Liver (tissue), 9 donors: ENCODE results near the gene GLIS1. TPM values are rescaled to one million over a fixed set of nuclear protein-coding genes. Genes with fewer than 3 reads are reported as not detected.

Source experiments
- DNase-seq: peaks from one replicate; pipeline ENCODE4 v3.0.0-alpha.2; 2017; ENCODE audit warnings: low spot score
- H3K27ac ChIP-seq, 2 donors: one replicate each; pipeline ENCODE4 v1.7.0; 2013; ENCODE audit warnings: inconsistent platforms in 2 of 2, low read length in 2 of 2, control low read depth in 1 of 2, low read depth in 1 of 2, mild to moderate bottlenecking in 1 of 2
- H3K27me3 ChIP-seq, 4 donors: one replicate each; pipeline versions ENCODE4 v1.6.1 to v1.7.0; 2013; ENCODE audit warnings: low read length in 3 of 4, inconsistent platforms in 1 of 4, mild to moderate bottlenecking in 1 of 4, moderate library complexity in 1 of 4; ENCODE audit not compliant: control insufficient read depth in 4 of 4, insufficient read depth in 4 of 4
- H3K36me3 ChIP-seq, 4 donors: one replicate each; pipeline versions ENCODE4 v1.6.1 to v1.7.0; 2013; ENCODE audit warnings: low read length in 3 of 4, mild to moderate bottlenecking in 3 of 4, low read depth in 1 of 4, moderate library complexity in 1 of 4; ENCODE audit not compliant: control insufficient read depth in 4 of 4, insufficient read depth in 3 of 4
- H3K4me1 ChIP-seq, 4 donors: one replicate each; pipeline versions ENCODE4 v1.6.1 to v1.7.0; 2013; ENCODE audit warnings: low read length in 3 of 4, mild to moderate bottlenecking in 3 of 4, moderate library complexity in 1 of 4; ENCODE audit not compliant: control insufficient read depth in 4 of 4, insufficient read depth in 4 of 4
- H3K4me3 ChIP-seq, 3 donors: one replicate each; pipeline versions ENCODE4 v1.6.1 to v1.7.0; 2013; ENCODE audit warnings: low read length in 3 of 3, control low read depth in 1 of 3, low read depth in 1 of 3, mild to moderate bottlenecking in 1 of 3
- H3K9ac ChIP-seq, 2 donors: one replicate each; pipeline ENCODE4 v1.7.0; 2013; ENCODE audit warnings: low read length in 2 of 2, mild to moderate bottlenecking in 2 of 2, moderate library complexity in 2 of 2, control low read depth in 1 of 2, low read depth in 1 of 2
- H3K9me3 ChIP-seq, 4 donors: one replicate each; pipeline versions ENCODE4 v1.6.1 to v1.7.0; 2013; ENCODE audit warnings: low read length in 3 of 4; ENCODE audit not compliant: control insufficient read depth in 4 of 4
- EGR1 ChIP-seq, 2 donors: IDR thresholded peaks; 2 replicates each; pipeline ENCODE4 v1.6.1; 2016 to 2018; ENCODE audit warnings: antibody characterized with exemption in 2 of 2, low read depth in 2 of 2
- FOXA1 ChIP-seq: IDR thresholded peaks from 2 replicates; pipeline ENCODE4 v1.6.1; 2016; ENCODE audit warnings: antibody characterized with exemption
- FOXA2 ChIP-seq: IDR thresholded peaks from 2 replicates; pipeline ENCODE4 v1.6.1; 2016; ENCODE audit warnings: antibody characterized with exemption
- GABPA ChIP-seq, 2 donors: IDR thresholded peaks in 1 of 2; conservative IDR thresholded peaks in 1 of 2; 2 replicates each; pipeline ENCODE4 v1.6.1; 2016; ENCODE audit warnings: antibody characterized with exemption in 2 of 2, mild to moderate bottlenecking in 1 of 2, moderate library complexity in 1 of 2
- HNF4A ChIP-seq, 2 donors: conservative IDR thresholded peaks; 2 replicates each; pipeline ENCODE4 v1.6.1; 2016; ENCODE audit warnings: antibody characterized with exemption in 2 of 2, mild to moderate bottlenecking in 2 of 2
- REST ChIP-seq: IDR thresholded peaks from 2 replicates; pipeline ENCODE4 v1.6.1; 2016; ENCODE audit warnings: antibody characterized with exemption, mild to moderate bottlenecking
- RXRA ChIP-seq, 2 donors: IDR thresholded peaks; 2 replicates each; pipeline ENCODE4 v1.6.1; 2017 to 2018; ENCODE audit warnings: antibody characterized with exemption in 2 of 2, mild to moderate bottlenecking in 1 of 2
- SP1 ChIP-seq: IDR thresholded peaks from 2 replicates; pipeline ENCODE4 v1.6.1; 2018; ENCODE audit warnings: antibody characterized with exemption, mild to moderate bottlenecking
- TAF1 ChIP-seq: conservative IDR thresholded peaks from 2 replicates; pipeline ENCODE4 v1.6.1; 2016; ENCODE audit warnings: antibody characterized with exemption, mild to moderate bottlenecking
- YY1 ChIP-seq: IDR thresholded peaks from 2 replicates; pipeline ENCODE4 v1.6.1; 2016; ENCODE audit warnings: antibody characterized with exemption, mild to moderate bottlenecking
- ZBTB33 ChIP-seq: IDR thresholded peaks from 2 replicates; pipeline ENCODE4 v1.6.1; 2016; ENCODE audit warnings: antibody characterized with exemption
- WGBS: extraction: QIAGEN DNeasy Blood & Tissue Kit; methylation state at CpG from one replicate; pipeline ENCODE4 v1.1.7; 2013; 5-methylcytosine and 5-hydroxymethylcytosine counted together
- polyA plus RNA-seq, 2 donors: library from polyadenylated mRNA; stranded (reverse) in 1 of 2; unstranded in 1 of 2; fragments of 200-250 nt in 1 of 2; fragments of >200 nt in 1 of 2; fragmentation: Nextera tagmentation in 1 of 2; extraction: Ambion mirVana in 1 of 2; gene quantifications; one replicate each; pipeline versions ENCODE4 v1.2.1 to v1.2.3, GENCODE V29; 2013 to 2015
- total RNA-seq, 2 donors: library from RNA; depleted of rRNA; stranded (reverse); fragments of >200 nt; gene quantifications; one replicate each; pipeline ENCODE4 v1.2.3, GENCODE V29; 2014
- donor health status: healthy.
- donor health status: healthy.
- donor health status: healthy.
- donor health status: healthy.
- donor health status: healthy.

The GLIS1 gene
- total and polyA plus RNA-seq, 4 donors: under 0.01 to 0.05 TPM; not detected in 2

- no peaks in the 10 kb centered on the region for H3K36me3 ChIP-seq
- no peak overlapping the region for H3K9ac ChIP-seq
- TF ChIP-seq HNF4A (conservative IDR thresholded peaks at IDR 0.05) (no peak), TAF1 (no peak), EGR1 (IDR thresholded peaks at IDR 0.05; ENCODE audit: low read depth in 2 of 2) (no peak)
- no peaks in the 10 kb centered on the region for H3K4me1 ChIP-seq
- 95% methylated on average over 14 of the region's 14 CpGs for WGBS
- no peak overlapping the region for H3K4me3 ChIP-seq
- DNase-seq: no peak
- H3K27me3 ChIP-seq: no peaks in the 10 kb centered on the region
- H3K9me3 ChIP-seq: no peaks in the 10 kb centered on the region
- H3K27ac ChIP-seq: no peak overlapping the region
Observed at GRCh38 chr1:53540604-53541262, 198.2 kb downstream of the GLIS1 start.

- Histone ChIP-seq H3K9ac (no peak overlapping the region), H3K36me3 (no peaks in the 10 kb centered on the region), H3K27me3 (no peaks in the 10 kb centered on the region), H3K27ac (no peak overlapping the region), H3K4me1 (no peaks in the 10 kb centered on the region), H3K9me3 (no peaks in the 10 kb centered on the region), H3K4me3 (no peak overlapping the region)
- 93% methylated on average over 22 of the region's 22 CpGs for WGBS
- DNase-seq: no peak
- TF ChIP-seq FOXA1 (no peak), HNF4A (conservative IDR thresholded peaks at IDR 0.05) (no peak), RXRA (IDR thresholded peaks at IDR 0.05) (no peak), GABPA (IDR thresholded peaks at IDR 0.05 in 1 of 2, conservative IDR thresholded peaks at IDR 0.05 in 1 of 2) (no peak), EGR1 (IDR thresholded peaks at IDR 0.05; ENCODE audit: low read depth in 2 of 2) (no peak), REST (no peak), ZBTB33 (no peak), SP1 (no peak)
Observed at GRCh38 chr1:53539711-53540603, 199.0 kb downstream of the GLIS1 start.

GRCh38 chr1:53539226-53539625 is 199.7 kb downstream of the GLIS1 start:
- H3K27ac ChIP-seq: no peak overlapping the region
- H3K36me3 ChIP-seq: no peaks in the 10 kb centered on the region
- H3K9me3 ChIP-seq: no peaks in the 10 kb centered on the region
- no peak for DNase-seq
- 85% methylated on average over 2 of the region's 2 CpGs for WGBS
- H3K9ac ChIP-seq: no peak overlapping the region
- H3K4me1 ChIP-seq: no peaks in the 10 kb centered on the region
- H3K4me3 ChIP-seq: no peak overlapping the region
- TF ChIP-seq YY1 (no peak), SP1 (no peak), FOXA2 (no peak)
- H3K27me3 ChIP-seq: no peaks in the 10 kb centered on the region
